ENCODE data around the gene PSMB2. TPM values are rescaled to one million over a fixed set of nuclear protein-coding genes. Genes with fewer than 3 reads are reported as not detected.
"Not testable (repeated sequence)": the region's sequence is repeated elsewhere in the genome, so short reads cannot be mapped to it uniquely, and the experiment has no call there.

PSMB2 gene
- 10 to 100 TPM; 34.8 to 53.9 (median 52.5) TPM for total RNA-seq

DNA sequence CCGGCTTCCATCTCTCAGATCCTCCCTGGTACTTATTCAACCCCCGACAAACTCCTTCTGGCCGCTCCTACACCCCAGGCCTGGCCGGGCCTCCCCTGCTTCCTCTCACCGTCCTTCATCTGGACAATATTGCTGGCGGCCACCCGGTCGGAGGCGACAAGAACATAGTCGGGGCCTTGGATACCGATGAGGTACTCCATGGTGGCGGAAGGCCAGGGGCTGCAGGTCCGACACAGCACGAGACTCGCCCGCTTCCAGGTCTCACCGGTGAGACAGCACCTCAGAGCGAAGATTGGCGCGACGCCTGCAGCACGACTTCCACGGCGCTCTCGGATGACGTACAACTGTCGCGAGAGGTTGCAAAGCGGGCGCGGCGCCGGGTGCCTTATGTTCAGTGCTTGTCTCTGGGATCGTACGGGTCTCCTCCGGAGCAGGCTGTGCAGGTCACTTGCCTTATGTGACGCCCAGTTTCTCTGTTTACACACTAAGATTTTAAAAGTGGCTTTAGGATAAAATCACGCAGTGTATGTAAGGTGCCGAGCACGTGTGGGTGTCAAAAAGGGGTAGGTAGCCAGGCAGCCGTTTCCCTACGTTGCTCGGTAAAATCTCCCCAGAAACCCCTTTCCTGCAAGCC is at the start of gene PSMB2:
PSMB2 (minus strand) TSS at position 294 of the 634 bp plus-strand sequence; CDS start at position 200, 94 bp downstream.
- peak; percentile 97 to 98 for DNase-seq (ENCODE audit: low spot score in 2 of 2)
- WGBS = under 1% methylated on average over 15 of the region's 43 CpGs
- H3K27ac ChIP-seq = peak within 1 kb of the TSS; percentile 88
- H3K4me1 ChIP-seq = peaks cover 50% of the 10 kb centered on the region
- H3K27me3 ChIP-seq = peaks cover under 1% of the 10 kb centered on the region
- no peaks in the 10 kb centered on the region for H3K9me3 ChIP-seq
- peak within 1 kb of the TSS; percentile 86 for H3K4me3 ChIP-seq
- H3K36me3 ChIP-seq = no peaks in the 10 kb centered on the region
- TF ChIP-seq POLR2A (IDR thresholded peaks at IDR 0.05) (peak in 1 of 2 donors; percentile 82), POLR2AphosphoS5 (IDR thresholded peaks at IDR 0.05) (peak; percentile 54 to 86 (median 75))
- TF ChIP-seq, protein P1, sequence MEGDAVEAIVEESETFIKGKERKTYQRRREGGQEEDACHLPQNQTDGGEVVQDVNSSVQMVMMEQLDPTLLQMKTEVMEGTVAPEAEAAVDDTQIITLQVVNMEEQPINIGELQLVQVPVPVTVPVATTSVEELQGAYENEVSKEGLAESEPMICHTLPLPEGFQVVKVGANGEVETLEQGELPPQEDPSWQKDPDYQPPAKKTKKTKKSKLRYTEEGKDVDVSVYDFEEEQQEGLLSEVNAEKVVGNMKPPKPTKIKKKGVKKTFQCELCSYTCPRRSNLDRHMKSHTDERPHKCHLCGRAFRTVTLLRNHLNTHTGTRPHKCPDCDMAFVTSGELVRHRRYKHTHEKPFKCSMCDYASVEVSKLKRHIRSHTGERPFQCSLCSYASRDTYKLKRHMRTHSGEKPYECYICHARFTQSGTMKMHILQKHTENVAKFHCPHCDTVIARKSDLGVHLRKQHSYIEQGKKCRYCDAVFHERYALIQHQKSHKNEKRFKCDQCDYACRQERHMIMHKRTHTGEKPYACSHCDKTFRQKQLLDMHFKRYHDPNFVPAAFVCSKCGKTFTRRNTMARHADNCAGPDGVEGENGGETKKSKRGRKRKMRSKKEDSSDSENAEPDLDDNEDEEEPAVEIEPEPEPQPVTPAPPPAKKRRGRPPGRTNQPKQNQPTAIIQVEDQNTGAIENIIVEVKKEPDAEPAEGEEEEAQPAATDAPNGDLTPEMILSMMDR (IDR thresholded peaks at IDR 0.05) = no peak

DNA sequence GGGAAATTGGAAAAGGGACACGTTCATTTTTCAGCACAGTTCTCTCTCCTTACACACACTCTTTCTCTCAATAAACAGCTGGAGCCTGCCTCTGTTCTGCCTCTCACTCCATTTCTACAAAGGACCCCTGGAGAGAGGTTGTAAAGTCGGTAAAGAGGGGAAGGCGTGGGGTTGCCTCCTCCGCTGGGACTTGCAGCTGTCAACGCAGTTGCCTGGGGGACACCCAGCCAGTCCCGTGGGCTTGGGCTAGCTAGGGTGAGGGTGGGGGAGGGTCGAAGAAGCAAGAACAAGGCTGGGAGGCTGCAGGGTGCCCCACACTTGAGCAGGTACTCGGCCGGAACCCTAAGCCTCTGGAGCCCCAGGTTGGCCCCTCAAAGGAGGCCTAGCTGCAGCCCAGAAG is 49.8 kb upstream of the PSMB2 start:
- no peak for DNase-seq (ENCODE audit: low spot score in 2 of 2)

DNA sequence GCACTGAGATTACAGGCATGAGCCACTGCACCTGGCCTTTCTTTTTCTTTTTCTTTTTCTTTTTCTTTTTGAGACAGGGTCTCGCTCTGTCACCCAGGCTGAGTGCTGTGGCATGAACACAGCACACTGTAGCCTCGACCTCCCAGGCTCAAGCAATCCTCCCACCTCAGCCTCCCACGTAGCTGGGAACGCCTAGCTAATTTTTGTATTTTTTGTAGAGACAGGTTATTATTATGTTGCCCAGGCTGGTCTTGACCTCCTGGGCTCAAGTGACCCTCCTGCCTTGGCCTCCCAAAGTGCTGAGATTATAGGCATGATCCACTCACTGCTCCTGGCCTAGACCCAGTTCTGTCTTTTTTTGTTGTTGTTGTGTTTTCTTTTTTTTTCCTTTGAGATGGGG is 48.8 kb upstream of the PSMB2 start:
- not testable (repeated sequence) for H3K27ac ChIP-seq; H3K9me3 ChIP-seq; DNase-seq (ENCODE audit: low spot score in 2 of 2); H3K36me3 ChIP-seq; H3K4me1 ChIP-seq; H3K4me3 ChIP-seq
- WGBS = 78% methylated on average over 4 of the region's 4 CpGs
- H3K27me3 ChIP-seq = peaks cover 13% of the 10 kb centered on the region

More for the DNA sequence above, 49.8 kb upstream of the PSMB2 start:
- Histone ChIP-seq H3K27me3 (peaks cover 6% of the 10 kb centered on the region), H3K9me3 (no peaks in the 10 kb centered on the region), H3K27ac (no peak overlapping the region), H3K4me1 (no peaks in the 10 kb centered on the region), H3K36me3 (no peaks in the 10 kb centered on the region), H3K4me3 (no peak overlapping the region)
- 45% methylated on average over 7 of the region's 9 CpGs for WGBS
- TF ChIP-seq POLR2A (IDR thresholded peaks at IDR 0.05) (no peak), POLR2AphosphoS5 (IDR thresholded peaks at IDR 0.05) (no peak)
- TF ChIP-seq, protein P1 (IDR thresholded peaks at IDR 0.05) = no peak

DNA sequence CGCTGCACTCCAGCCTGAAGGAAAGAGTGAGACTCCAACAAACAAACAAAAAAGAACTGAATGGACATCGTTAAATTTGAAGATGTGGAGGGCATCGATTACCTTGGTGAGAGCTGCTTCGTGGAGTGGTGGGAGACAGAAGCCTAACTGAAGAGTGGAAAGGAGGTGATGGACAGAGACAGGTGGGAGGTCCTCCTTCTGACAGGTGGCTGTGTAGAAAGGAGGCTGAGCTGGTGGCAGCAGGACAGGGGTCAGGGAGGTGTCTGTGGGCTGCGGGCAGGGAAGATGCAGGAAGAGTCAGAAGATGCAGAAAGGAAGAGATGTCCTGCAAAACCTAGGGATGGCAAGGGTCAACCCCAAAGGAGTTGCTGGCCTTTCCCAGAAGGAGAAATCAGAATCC is 46.8 kb upstream of the PSMB2 start:
- Histone ChIP-seq H3K9me3 (no peaks in the 10 kb centered on the region), H3K36me3 (no peaks in the 10 kb centered on the region), H3K4me1 (no peaks in the 10 kb centered on the region), H3K27ac (no peak overlapping the region), H3K4me3 (no peak overlapping the region), H3K27me3 (peaks cover 13% of the 10 kb centered on the region)
- TF ChIP-seq, protein P1 (IDR thresholded peaks at IDR 0.05) = no peak
- TF ChIP-seq POLR2A (IDR thresholded peaks at IDR 0.05) (no peak), EP300 (IDR thresholded peaks at IDR 0.05) (no peak), POLR2AphosphoS5 (IDR thresholded peaks at IDR 0.05) (no peak)
- no peak for DNase-seq (ENCODE audit: low spot score in 2 of 2)
- WGBS = 89% methylated on average over 5 of the region's 5 CpGs

DNA sequence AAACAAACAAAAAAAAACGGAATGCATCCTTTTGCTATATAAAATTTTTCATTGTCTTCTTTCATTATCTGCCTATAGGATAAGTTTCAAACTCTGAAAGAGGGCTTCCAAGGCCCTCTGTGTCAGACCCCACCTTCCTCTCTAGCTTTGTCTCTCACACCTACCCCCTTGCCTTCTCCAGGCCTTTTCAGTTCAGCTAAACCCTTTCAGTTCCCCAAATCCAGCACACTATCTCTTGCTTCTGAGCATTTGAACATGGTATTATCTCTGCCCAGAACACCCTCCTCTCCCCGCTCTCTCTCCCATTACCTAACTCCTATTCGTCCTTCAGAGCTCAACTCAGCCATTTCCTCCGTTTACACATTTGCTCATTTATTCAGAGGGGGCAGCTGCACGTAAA is 41.7 kb upstream of the PSMB2 start:
- H3K27me3 ChIP-seq = peaks cover 13% of the 10 kb centered on the region

More for the DNA sequence above, 41.7 kb upstream of the PSMB2 start:
- no peak for TF ChIP-seq POLR2AphosphoS5 (IDR thresholded peaks at IDR 0.05)
- TF ChIP-seq EP300 (IDR thresholded peaks at IDR 0.05) = no peak
- TF ChIP-seq POLR2A (IDR thresholded peaks at IDR 0.05) = no peak
- TF ChIP-seq, protein P1 (IDR thresholded peaks at IDR 0.05) = no peak
- Histone ChIP-seq H3K4me1 (no peaks in the 10 kb centered on the region), H3K36me3 (no peaks in the 10 kb centered on the region), H3K4me3 (no peak overlapping the region), H3K9me3 (no peaks in the 10 kb centered on the region), H3K27ac (no peak overlapping the region)
- whole genome bisulfite sequencing = 68% methylated on average over 5 of the region's 5 CpGs
- no peak for DNase-seq (ENCODE audit: low spot score in 2 of 2)
